HEK293T (cell line): Measurements from ENCODE around the gene MET.

ENCODE experiments used
- CTCF ChIA-PET: fragments of 350-600 bp; formaldehyde crosslinking; extraction: SDS; loops from one replicate; lab custom pipeline; 2021; ENCODE audit warnings: antibody characterized with exemption, inconsistent platforms; lab: Yijun Ruan, JAX
- POLR2A ChIA-PET: fragments of 350-600 bp; formaldehyde crosslinking; extraction: SDS; loops from one replicate; lab custom pipeline; 2020; ENCODE audit warnings: antibody characterized with exemption, inconsistent platforms; lab: Yijun Ruan, JAX
- DNase-seq: peaks from one replicate; pipeline ENCODE4 v3.0.0; 2012; ENCODE audit warnings: mixed read lengths; ENCODE audit errors: extremely low spot score
- ARNT ChIP-seq: fragments of 450-650 bp; IDR thresholded peaks from 2 replicates; pipeline ENCODE4 v1.6.1; 2017; ENCODE audit warnings: mild to moderate bottlenecking
- BHLHE40 ChIP-seq: fragments of 450-650 bp; IDR thresholded peaks from 2 replicates; pipeline ENCODE4 v1.6.1; 2016; ENCODE audit warnings: mild to moderate bottlenecking, moderate library complexity, borderline replicate concordance
- CTBP1 ChIP-seq: fragments of 450-650 bp; IDR thresholded peaks from 2 replicates; pipeline ENCODE4 v1.6.1; 2016; ENCODE audit warnings: borderline replicate concordance
- ELF4 ChIP-seq: fragments of 450-650 bp; IDR thresholded peaks from 2 replicates; pipeline ENCODE4 v1.6.1; 2017; ENCODE audit warnings: antibody characterized with exemption
- FOXA1 ChIP-seq: fragments of 450-650 bp; IDR thresholded peaks from 2 replicates; pipeline ENCODE4 v1.6.1; 2016; ENCODE audit warnings: mild to moderate bottlenecking
- FOXK2 ChIP-seq: fragments of 450-650 bp; IDR thresholded peaks from 2 replicates; pipeline ENCODE4 v1.6.1; 2016; ENCODE audit warnings: mild to moderate bottlenecking
- FOXM1 ChIP-seq: fragments of 450-650 bp; IDR thresholded peaks from 2 replicates; pipeline ENCODE4 v1.6.1; 2017; ENCODE audit warnings: mild to moderate bottlenecking, borderline replicate concordance
- HDGF ChIP-seq: fragments of 450-650 bp; IDR thresholded peaks from 2 replicates; pipeline ENCODE4 v1.6.1; 2017; ENCODE audit warnings: antibody characterized with exemption, borderline replicate concordance
- L3MBTL2 ChIP-seq: fragments of 450-650 bp; conservative IDR thresholded peaks from 2 replicates; pipeline ENCODE4 v1.6.1; 2016; ENCODE audit warnings: mild to moderate bottlenecking
- LEF1 ChIP-seq: fragments of 450-650 bp; IDR thresholded peaks from 2 replicates; pipeline ENCODE4 v1.6.1; 2017; ENCODE audit warnings: mild to moderate bottlenecking, borderline replicate concordance
- NFRKB ChIP-seq: fragments of 450-650 bp; IDR thresholded peaks from 2 replicates; pipeline ENCODE4 v1.6.1; 2016; ENCODE audit warnings: mild to moderate bottlenecking, moderate library complexity
- SP1 ChIP-seq: fragments of 450-650 bp; IDR thresholded peaks from 2 replicates; pipeline ENCODE4 v1.6.1; 2017
- SUZ12 ChIP-seq: fragments of 450-650 bp; IDR thresholded peaks from 2 replicates; pipeline ENCODE4 v1.6.1; 2016; ENCODE audit warnings: mild to moderate bottlenecking
- TARDBP ChIP-seq: fragments of 450-650 bp; IDR thresholded peaks from 2 replicates; pipeline ENCODE4 v1.6.1; 2016
- ZNF384 ChIP-seq: fragments of 450-650 bp; IDR thresholded peaks from 2 replicates; pipeline ENCODE4 v1.6.1; 2016
- TF ChIP-seq, protein P1 (sequence below): fragments of 450-650 bp; IDR thresholded peaks from 2 replicates; pipeline ENCODE4 v1.6.1; 2016

MET gene

DNA sequence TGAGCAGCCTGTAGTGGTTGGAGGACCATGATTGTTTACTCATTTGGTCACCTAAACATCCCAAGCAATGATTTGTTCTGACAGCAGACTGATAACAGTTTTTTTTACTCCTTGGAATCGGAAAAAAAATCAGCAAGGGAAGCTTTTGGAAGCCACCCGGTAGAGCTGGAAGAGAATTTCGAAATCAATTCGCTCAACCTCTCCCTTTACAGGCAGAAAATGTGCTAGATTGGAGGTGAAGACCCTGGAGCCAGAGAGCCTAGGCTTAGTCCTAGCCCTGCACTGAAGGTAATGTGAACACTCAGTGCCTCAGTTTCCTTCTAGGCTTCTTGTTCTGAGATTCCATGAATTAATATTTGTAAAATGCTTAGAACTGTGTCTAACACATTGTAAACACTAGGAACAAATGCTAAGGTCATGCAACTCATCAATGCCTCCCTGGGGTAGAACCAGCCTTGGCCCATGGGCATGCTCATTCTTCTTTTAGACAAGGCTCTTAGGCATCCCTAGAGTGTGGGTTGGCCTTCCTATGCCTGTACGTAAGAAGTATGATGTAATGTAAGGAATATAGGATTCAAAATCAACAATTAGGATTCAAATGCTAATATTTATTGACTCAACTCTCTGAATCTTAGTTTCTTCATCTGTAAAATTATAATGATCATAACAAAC lies 52.7 kb downstream of the MET start:
- no peak for DNase-seq
- ChIA-PET POLR2A (interaction anchor here (0.7 to 1.1 kb wide), 2 partner anchors 50 to 52 kb away, joined by 3 read pairs; no protein-coding TSS in a partner anchor), CTCF (no interaction called here)
- no peak for TF ChIP-seq HDGF
- TF ChIP-seq L3MBTL2, result no peak
- TF ChIP-seq, protein P1, sequence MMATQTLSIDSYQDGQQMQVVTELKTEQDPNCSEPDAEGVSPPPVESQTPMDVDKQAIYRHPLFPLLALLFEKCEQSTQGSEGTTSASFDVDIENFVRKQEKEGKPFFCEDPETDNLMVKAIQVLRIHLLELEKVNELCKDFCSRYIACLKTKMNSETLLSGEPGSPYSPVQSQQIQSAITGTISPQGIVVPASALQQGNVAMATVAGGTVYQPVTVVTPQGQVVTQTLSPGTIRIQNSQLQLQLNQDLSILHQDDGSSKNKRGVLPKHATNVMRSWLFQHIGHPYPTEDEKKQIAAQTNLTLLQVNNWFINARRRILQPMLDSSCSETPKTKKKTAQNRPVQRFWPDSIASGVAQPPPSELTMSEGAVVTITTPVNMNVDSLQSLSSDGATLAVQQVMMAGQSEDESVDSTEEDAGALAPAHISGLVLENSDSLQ, result no peak
- no peak for TF ChIP-seq CTBP1
- no peak for TF ChIP-seq ZNF384
- no peak for TF ChIP-seq SP1
- TF ChIP-seq LEF1, result no peak
- TF ChIP-seq NFRKB, result no peak
- TF ChIP-seq SUZ12, result no peak
- TF ChIP-seq TARDBP, result no peak
- no peak for TF ChIP-seq ARNT
- no peak for TF ChIP-seq ELF4
- no peak for TF ChIP-seq BHLHE40
- TF ChIP-seq FOXK2, result no peak

DNA sequence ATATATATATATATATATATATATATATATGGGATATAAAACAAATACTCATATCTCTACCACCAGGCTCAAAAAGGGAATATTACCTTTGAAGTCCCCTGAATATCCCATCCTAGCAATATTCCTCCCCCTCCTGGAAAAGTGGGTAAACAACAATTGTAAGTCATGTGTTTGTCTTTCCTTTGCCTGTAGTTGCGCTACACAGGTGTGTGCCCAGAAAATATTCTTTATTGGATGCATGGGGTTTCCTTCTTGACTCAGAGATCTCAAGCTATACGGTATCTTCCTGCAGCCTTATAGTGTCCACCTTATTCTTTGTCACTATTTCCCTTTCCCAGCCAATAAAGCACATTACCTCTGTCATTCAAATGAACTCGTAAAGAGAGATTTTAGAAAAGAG lies 54.2 kb downstream of the MET start:
- ChIA-PET CTCF (no interaction called here), POLR2A (no interaction called here)
- DNase-seq, result no peak
- no peak for TF ChIP-seq LEF1
- TF ChIP-seq SUZ12, result no peak
- TF ChIP-seq ELF4, result no peak
- TF ChIP-seq ARNT, result no peak
- no peak for TF ChIP-seq FOXK2
- TF ChIP-seq ZNF384, result no peak
- TF ChIP-seq, protein P1, result no peak
- TF ChIP-seq FOXA1, result no peak
- TF ChIP-seq NFRKB, result no peak
- no peak for TF ChIP-seq HDGF
- no peak for TF ChIP-seq TARDBP

DNA sequence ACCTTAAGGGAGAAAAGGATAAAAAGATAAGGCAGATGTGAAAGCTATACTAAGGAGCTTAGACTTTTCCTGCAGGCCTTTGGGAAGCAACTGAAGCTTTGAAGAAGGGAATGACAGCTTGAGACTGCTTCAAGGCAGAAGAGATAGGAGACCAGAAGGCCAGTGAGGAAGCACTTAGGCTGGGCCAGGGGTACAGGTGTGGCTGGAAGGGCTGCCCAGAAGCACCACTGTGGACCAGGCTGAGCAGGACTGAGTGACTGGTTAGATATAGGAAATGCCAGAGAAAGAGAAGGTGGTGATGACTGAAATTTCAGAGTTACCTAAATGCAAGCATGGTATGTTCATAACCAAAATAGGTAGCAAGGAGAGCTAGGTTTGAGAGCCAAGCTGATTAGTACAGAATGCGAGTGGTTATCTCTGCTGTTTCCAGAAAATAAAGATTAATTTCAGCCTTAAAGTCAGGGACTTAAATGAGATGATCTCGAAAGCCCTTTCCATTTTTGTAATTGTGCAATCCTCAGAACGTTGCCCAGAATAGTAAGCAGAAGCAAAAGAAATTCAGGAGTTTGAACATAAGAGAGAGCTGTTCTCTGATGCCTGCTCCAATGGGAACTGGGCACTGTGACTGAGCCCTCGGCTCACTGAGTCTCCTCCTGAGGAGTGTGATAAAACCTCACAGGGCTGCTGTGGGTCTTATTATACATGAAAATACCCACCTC lies 54.9 kb downstream of the MET start:
- TF ChIP-seq ELF4, result no peak
- no peak for TF ChIP-seq TARDBP
- TF ChIP-seq SUZ12, result no peak
- no peak for TF ChIP-seq FOXM1
- TF ChIP-seq, protein P1, result no peak
- TF ChIP-seq L3MBTL2, result no peak
- TF ChIP-seq BHLHE40, result no peak
- no peak for TF ChIP-seq CTBP1
- no peak for TF ChIP-seq NFRKB
- no peak for TF ChIP-seq LEF1
- TF ChIP-seq ARNT, result no peak
- TF ChIP-seq FOXA1, result no peak
- TF ChIP-seq SP1, result no peak
- no peak for TF ChIP-seq ZNF384
- TF ChIP-seq HDGF, result no peak
- TF ChIP-seq FOXK2, result no peak
- ChIA-PET CTCF (no interaction called here), POLR2A (no interaction called here)
- no peak for DNase-seq

DNA sequence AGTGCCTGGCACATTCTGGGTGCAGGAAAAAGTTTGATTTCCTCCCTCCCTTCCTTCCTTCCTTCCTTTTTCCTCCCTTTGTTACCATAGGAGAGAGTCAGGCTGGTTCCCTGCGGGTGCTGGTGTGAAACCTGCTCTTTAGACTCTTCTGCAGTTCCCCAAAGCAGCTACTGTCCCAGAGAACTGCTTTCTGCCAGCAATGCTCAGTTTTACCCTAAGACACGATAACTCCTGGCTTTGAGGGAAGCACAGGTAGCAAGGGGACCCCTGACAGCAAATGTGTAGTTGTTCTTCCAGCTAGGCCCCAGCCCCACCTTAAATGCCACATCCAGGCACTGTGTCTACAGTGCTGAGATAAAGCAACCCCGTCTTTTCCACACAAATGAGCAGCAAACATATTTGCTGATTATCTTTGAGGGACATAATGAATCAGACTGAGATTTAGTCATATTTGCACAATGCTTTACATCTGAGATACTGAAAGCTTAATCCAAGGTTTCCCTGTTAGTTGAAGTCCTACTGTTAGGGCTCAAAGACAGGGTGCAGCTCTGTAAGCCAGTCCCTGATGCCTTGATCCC lies 55.5 kb downstream of the MET start:
- CTCF ChIA-PET, result no interaction called here
- DNase-seq, result no peak
- POLR2A ChIA-PET, result no interaction called here
- TF ChIP-seq ZNF384 (no peak), L3MBTL2 (no peak), HDGF (no peak), FOXA1 (no peak), NFRKB (no peak), FOXK2 (no peak), CTBP1 (no peak), ARNT (no peak), FOXM1 (no peak), TARDBP (no peak), LEF1 (no peak), SP1 (no peak), ELF4 (no peak)
- TF ChIP-seq, protein P1, result no peak

DNA sequence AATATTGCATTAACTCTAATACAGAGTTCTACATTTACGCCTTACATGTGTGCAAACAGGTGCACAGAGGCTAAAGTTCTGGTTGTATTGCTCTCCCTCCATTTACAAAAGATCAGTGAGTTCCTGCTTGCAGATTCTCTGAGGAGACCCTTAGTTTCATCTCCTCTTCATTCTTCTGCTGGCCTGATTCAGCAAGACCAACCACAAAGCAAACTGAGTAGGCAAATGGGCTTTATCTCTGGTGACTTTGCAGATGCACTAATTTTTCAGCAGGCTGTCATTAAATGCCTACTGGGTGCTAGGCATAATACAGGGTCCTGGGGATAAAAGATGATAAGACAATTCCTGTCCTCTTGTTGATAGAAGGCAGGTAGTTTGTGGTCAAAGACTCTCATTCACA lies 56.4 kb downstream of the MET start:
- CTCF ChIA-PET, result no interaction called here
- POLR2A ChIA-PET, result no interaction called here

More for the DNA sequence above, 56.4 kb downstream of the MET start:
- no peak for DNase-seq
- no peak for TF ChIP-seq TARDBP
